Keratinocyte (primary cell): ENCODE results near the gene CALY. TPM values are rescaled to one million over a fixed set of nuclear protein-coding genes. Genes with fewer than 3 reads are reported as not detected.

Experiments
- DNase-seq: peaks from one replicate; pipeline ENCODE4 v3.0.0-alpha.2; 2011; ENCODE audit warnings: low read depth, missing footprints, low spot score
- FAIRE-seq: peaks from 2 replicates; lab custom pipeline; 2011; peaks lifted over from hg19 to GRCh38; lab: Jason Lieb, UNC
- H2AFZ ChIP-seq: 2 replicates; pipeline ENCODE4 v1.6.0; 2012; ENCODE audit warnings: low read length, control low read depth, inconsistent platforms; ENCODE audit not compliant: control insufficient read depth
- H3K27ac ChIP-seq: 2 replicates; pipeline ENCODE4 v1.5.1; 2011; ENCODE audit warnings: low read length; ENCODE audit not compliant: control insufficient read depth, insufficient read depth
- H3K27me3 ChIP-seq: 3 replicates; pipeline ENCODE4 v1.6.0; 2011; ENCODE audit warnings: low read length; ENCODE audit not compliant: control insufficient read depth, insufficient read depth; ENCODE audit errors: extremely low read depth
- H3K36me3 ChIP-seq, 2 experiments: 2 replicates in 1 of 2; 3 replicates in 1 of 2; pipeline ENCODE4 v1.5.1; 2011; ENCODE audit warnings: low read length in 2 of 2, mild to moderate bottlenecking in 1 of 2; ENCODE audit not compliant: control insufficient read depth in 2 of 2, insufficient read depth in 2 of 2; ENCODE audit errors: extremely low read depth in 1 of 2
- H3K4me1 ChIP-seq: 3 replicates; pipeline ENCODE4 v1.5.1; 2011; ENCODE audit warnings: low read length; ENCODE audit not compliant: control insufficient read depth, insufficient read depth; ENCODE audit errors: extremely low read depth
- H3K4me2 ChIP-seq: 3 replicates; pipeline ENCODE4 v1.6.0; 2011; ENCODE audit warnings: low read depth, low read length; ENCODE audit not compliant: control insufficient read depth, insufficient read depth; ENCODE audit errors: extremely low read depth
- H3K4me3 ChIP-seq, 3 experiments: fragments of 200-600 bp in 1 of 3; sonication (generic) in 1 of 3; 2 replicates in 2 of 3; 3 replicates in 1 of 3; pipeline ENCODE4 v1.5.1; 2011 to 2016; ENCODE audit warnings: low read length in 3 of 3, mild to moderate bottlenecking in 3 of 3, control low read depth in 2 of 3, inconsistent platforms in 1 of 3, low read depth in 1 of 3, mixed read lengths in 1 of 3, mixed run types in 1 of 3, moderate library complexity in 1 of 3; ENCODE audit not compliant: control insufficient read depth in 2 of 3, insufficient read depth in 2 of 3; ENCODE audit errors: extremely low read depth in 1 of 3
- H3K79me2 ChIP-seq: 2 replicates; pipeline ENCODE4 v1.6.0; 2012; ENCODE audit warnings: low read length; ENCODE audit not compliant: control insufficient read depth, insufficient read depth
- H3K9ac ChIP-seq: 3 replicates; pipeline ENCODE4 v1.6.0; 2011; ENCODE audit warnings: low read length; ENCODE audit not compliant: control insufficient read depth, insufficient read depth; ENCODE audit errors: extremely low read depth
- H3K9me1 ChIP-seq: 3 replicates; pipeline ENCODE4 v1.6.0; 2011; ENCODE audit warnings: low read length; ENCODE audit not compliant: control insufficient read depth, insufficient read depth; ENCODE audit errors: extremely low read depth
- H3K9me3 ChIP-seq: 2 replicates; pipeline ENCODE4 v1.5.1; 2012; ENCODE audit warnings: low read depth, low read length; ENCODE audit not compliant: control insufficient read depth
- H4K20me1 ChIP-seq: 3 replicates; pipeline ENCODE4 v1.6.0; 2011; ENCODE audit warnings: low read length; ENCODE audit not compliant: control insufficient read depth, insufficient read depth; ENCODE audit errors: extremely low read depth
- EZH2 ChIP-seq: IDR thresholded peaks from one replicate; pipeline ENCODE4 v1.6.1; 2012; ENCODE audit warnings: inconsistent platforms, mild to moderate bottlenecking, low read length, moderate library complexity
- dilution Hi-C: fragments of 300-500 bp; cut with MboI; formaldehyde crosslinking; loops from one replicate; pipeline ENCODE4 v1.7.0; 2020; ENCODE audit warnings: low sequenced_read_pairs; ENCODE audit not compliant: extremely low pct_ligation_motif_present
- polyA plus RNA-seq, 5 experiments: library from polyadenylated mRNA; depleted of rRNA in 3 of 5; stranded (reverse) in 3 of 5; stranded (forward) in 1 of 5; unstranded in 1 of 5; fragments of >200 nt; gene quantifications; 1 replicate in 1 of 5; 2 replicates in 3 of 5; 3 replicates in 1 of 5; pipeline versions ENCODE4 v1.2.1 to v1.2.3, GENCODE V29; 2011 to 2012; ENCODE audit warnings: missing spikeins in 2 of 5, low read depth in 1 of 5, low replicate concordance in 1 of 5
- TF ChIP-seq, protein P1 (sequence below), 3 experiments: IDR thresholded peaks in 1 of 3; conservative IDR thresholded peaks in 1 of 3; optimal IDR thresholded peaks in 1 of 3; 2 replicates in 2 of 3; 3 replicates in 1 of 3; pipeline versions ENCODE3 to v1.5.1; 2011; ENCODE audit warnings: low read length in 3 of 3, mild to moderate bottlenecking in 3 of 3, moderate library complexity in 2 of 3, control low read depth in 1 of 3, inconsistent platforms in 1 of 3; ENCODE audit not compliant: insufficient read depth in 2 of 3; ENCODE audit errors: extremely low read depth in 1 of 3

CALY gene
- polyA plus RNA-seq, 1 donor (not counting 4 experiments of a cell fraction or from before 2014, with no cell fraction given), result not detected

DNA sequence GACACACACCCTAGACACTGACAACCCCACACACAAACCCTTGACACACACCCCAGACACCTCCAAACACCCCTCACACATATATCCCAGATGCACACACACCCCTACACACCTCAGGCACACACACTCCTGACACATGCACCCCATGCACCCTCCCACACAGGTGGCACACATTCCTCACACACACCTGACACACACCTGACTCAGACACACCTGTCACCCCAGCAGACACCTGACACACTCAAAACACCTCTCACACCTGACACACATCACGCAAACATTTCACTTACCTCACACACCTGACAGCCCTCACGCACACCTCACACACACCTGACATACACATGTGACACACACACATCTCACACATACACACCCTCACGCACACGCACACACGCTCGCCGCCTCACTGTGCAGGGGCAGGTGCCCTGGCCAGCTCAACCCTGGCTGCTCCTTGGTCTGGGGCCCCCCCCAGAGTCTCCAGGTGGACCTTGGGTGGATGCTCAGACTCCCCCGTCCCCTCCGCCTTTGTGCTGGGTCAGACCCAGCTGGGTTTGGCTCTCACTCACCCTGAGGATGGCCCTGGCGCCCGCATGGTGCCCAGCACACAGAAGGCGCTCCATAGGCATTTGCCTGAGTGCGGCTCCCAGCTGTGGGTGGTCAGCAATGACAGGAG, 3.1 kb upstream of the CALY start:
- Histone ChIP-seq H3K9me1 (no peaks in the 10 kb centered on the region), H3K27me3 (peaks cover 36% of the 10 kb centered on the region), H4K20me1 (no peaks in the 10 kb centered on the region), H3K4me2 (no peak overlapping the region), H3K9me3 (no peaks in the 10 kb centered on the region), H3K27ac (no peak overlapping the region), H3K36me3 (no peaks in the 10 kb centered on the region), H3K79me2 (no peaks in the 10 kb centered on the region), H3K4me3 (no peak overlapping the region), H3K4me1 (no peaks in the 10 kb centered on the region), H3K9ac (no peak overlapping the region), H2AFZ (no peak overlapping the region)
- TF ChIP-seq EZH2, result no peak
- TF ChIP-seq, protein P1, sequence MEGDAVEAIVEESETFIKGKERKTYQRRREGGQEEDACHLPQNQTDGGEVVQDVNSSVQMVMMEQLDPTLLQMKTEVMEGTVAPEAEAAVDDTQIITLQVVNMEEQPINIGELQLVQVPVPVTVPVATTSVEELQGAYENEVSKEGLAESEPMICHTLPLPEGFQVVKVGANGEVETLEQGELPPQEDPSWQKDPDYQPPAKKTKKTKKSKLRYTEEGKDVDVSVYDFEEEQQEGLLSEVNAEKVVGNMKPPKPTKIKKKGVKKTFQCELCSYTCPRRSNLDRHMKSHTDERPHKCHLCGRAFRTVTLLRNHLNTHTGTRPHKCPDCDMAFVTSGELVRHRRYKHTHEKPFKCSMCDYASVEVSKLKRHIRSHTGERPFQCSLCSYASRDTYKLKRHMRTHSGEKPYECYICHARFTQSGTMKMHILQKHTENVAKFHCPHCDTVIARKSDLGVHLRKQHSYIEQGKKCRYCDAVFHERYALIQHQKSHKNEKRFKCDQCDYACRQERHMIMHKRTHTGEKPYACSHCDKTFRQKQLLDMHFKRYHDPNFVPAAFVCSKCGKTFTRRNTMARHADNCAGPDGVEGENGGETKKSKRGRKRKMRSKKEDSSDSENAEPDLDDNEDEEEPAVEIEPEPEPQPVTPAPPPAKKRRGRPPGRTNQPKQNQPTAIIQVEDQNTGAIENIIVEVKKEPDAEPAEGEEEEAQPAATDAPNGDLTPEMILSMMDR (optimal IDR thresholded peaks at IDR 0.05 in 1 of 3, IDR thresholded peaks at IDR 0.05 in 1 of 3, conservative IDR thresholded peaks at IDR 0.05 in 1 of 3; ENCODE audit: extremely low read depth in 1 of 3, insufficient read depth in 2 of 3, low read length in 3 of 3), result no peak
- no peak for DNase-seq
- dilution Hi-C loops, result no loop called here
- FAIRE-seq, result no peak

DNA sequence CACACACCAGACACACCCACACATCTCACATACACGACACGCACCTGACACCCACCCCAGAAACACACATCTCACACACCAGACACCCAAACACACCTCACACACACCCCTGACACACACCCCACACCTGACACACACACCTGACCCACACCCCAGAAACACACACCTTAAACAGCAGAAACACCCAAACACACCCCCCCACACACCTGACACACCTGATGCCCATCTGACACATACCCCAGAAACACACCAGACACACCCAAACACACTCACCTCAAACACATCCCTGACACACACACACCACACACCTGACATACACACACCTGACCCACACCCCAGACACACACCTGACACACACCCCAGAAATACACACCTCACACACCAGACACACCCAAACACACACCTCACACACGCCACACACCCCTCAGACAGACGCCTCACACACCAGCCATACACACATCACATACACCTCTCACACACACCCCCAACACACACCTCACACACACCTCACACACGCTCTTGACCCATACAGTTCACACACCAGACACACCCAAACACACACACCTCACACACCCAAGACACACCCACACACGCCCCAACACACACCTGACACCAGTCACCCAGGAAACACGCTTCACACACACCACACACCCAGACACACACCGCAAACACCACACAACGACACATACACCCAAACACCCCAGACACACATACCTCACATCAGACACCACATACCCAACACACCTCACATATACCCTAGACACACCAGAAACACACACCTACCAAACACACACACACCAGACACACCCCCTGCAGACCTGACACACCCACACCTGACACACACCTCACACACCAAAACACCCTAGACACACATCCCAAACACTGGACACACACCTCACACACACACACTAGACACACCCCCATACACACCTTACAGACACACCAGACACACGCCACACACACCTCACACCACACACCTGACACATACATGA, 1.7 kb upstream of the CALY start:
- no peak for TF ChIP-seq EZH2
- TF ChIP-seq, protein P1 (optimal IDR thresholded peaks at IDR 0.05 in 1 of 3, IDR thresholded peaks at IDR 0.05 in 1 of 3, conservative IDR thresholded peaks at IDR 0.05 in 1 of 3; ENCODE audit: extremely low read depth in 1 of 3, insufficient read depth in 2 of 3, low read length in 3 of 3), result no peak
- H3K4me1 ChIP-seq, result no peaks in the 10 kb centered on the region
- no peak for FAIRE-seq
- H3K9me3 ChIP-seq, result no peaks in the 10 kb centered on the region
- no peak overlapping the region for H3K27ac ChIP-seq
- no peaks in the 10 kb centered on the region for H3K79me2 ChIP-seq
- dilution Hi-C loops, result no loop called here
- H3K9ac ChIP-seq, result no peak overlapping the region
- H3K4me3 ChIP-seq, result no peak overlapping the region
- no peak for DNase-seq
- no peak overlapping the region for H3K4me2 ChIP-seq
- H2AFZ ChIP-seq, result no peak overlapping the region
- H3K27me3 ChIP-seq, result peaks cover 45% of the 10 kb centered on the region
- no peaks in the 10 kb centered on the region for H3K9me1 ChIP-seq
- no peaks in the 10 kb centered on the region for H4K20me1 ChIP-seq
- H3K36me3 ChIP-seq, result no peaks in the 10 kb centered on the region
